Activated T-helper 2 cell treated with anti-CD3 and anti-CD28 coated beads, Interferon-gamma antibody, Interleukin-2, Interleukin-4, amounts not matched to agents 10 μg/mL and 5 μg/mL and 100 μg/mL, durations not matched to agents 14 hours and 24 hours and 36 hours (primary cell): ENCODE data around the gene PRH2. TPM values are rescaled to one million over a fixed set of nuclear protein-coding genes. Genes with fewer than 3 reads are reported as not detected.

Experiments used
- DNase-seq: peaks from one replicate; pipeline ENCODE4 v3.0.0; 2021; ENCODE audit warnings: low spot score
- H3K27ac Mint-ChIP-seq: one replicate; pipeline ENCODE4 v1.8.0; 2021; ENCODE audit warnings: mixed read lengths
- H3K27me3 Mint-ChIP-seq: one replicate; pipeline ENCODE4 v1.8.0; 2021; ENCODE audit warnings: low read depth, mixed read lengths
- H3K36me3 Mint-ChIP-seq: one replicate; pipeline ENCODE4 v1.8.0; 2021; ENCODE audit warnings: low read depth, mixed read lengths
- H3K4me1 Mint-ChIP-seq: one replicate; pipeline ENCODE4 v1.8.0; 2021; ENCODE audit warnings: low read depth, mixed read lengths
- H3K4me3 Mint-ChIP-seq: one replicate; pipeline ENCODE4 v1.8.0; 2021; ENCODE audit warnings: low read depth, mild to moderate bottlenecking, moderate library complexity, mixed read lengths
- H3K9me3 Mint-ChIP-seq: one replicate; pipeline ENCODE4 v1.8.0; 2021; ENCODE audit warnings: mixed read lengths
- intact Hi-C: fragments of 100-400 bp; cut with micrococcal nuclease; formaldehyde crosslinking; loops from one replicate; pipeline ENCODE4 v1.15.1; 2023
- total RNA-seq: library from RNA; stranded (reverse); gene quantifications from 2 replicates; pipeline ENCODE4 v1.2.3, GENCODE V29; 2022

Gene PRH2
- total RNA-seq, 1 donor from 2014 or later, result not detected

- H3K36me3 Mint-ChIP-seq, result no peaks in the 10 kb centered on the region
- H3K27ac Mint-ChIP-seq, result no peak overlapping the region
- H3K4me1 Mint-ChIP-seq, result no peaks in the 10 kb centered on the region
- no peaks in the 10 kb centered on the region for H3K9me3 Mint-ChIP-seq
- intact Hi-C loops, result no loop called here
- H3K27me3 Mint-ChIP-seq, result no peaks in the 10 kb centered on the region
- H3K4me3 Mint-ChIP-seq, result no peak overlapping the region
- no peak for DNase-seq
These were observed 39.9 kb downstream of the PRH2 start for GRCh38 chr12:10968765-10969456.

- intact Hi-C loops, result no loop called here
- Mint-ChIP-seq H3K4me3 (no peak overlapping the region), H3K27ac (no peak overlapping the region), H3K4me1 (no peaks in the 10 kb centered on the region), H3K27me3 (peaks cover 45% of the 10 kb centered on the region), H3K36me3 (peaks cover 5% of the 10 kb centered on the region), H3K9me3 (no peaks in the 10 kb centered on the region)
- no peak for DNase-seq
These were observed 45.9 kb downstream of the PRH2 start for GRCh38 chr12:10974965-10975364.

DNA sequence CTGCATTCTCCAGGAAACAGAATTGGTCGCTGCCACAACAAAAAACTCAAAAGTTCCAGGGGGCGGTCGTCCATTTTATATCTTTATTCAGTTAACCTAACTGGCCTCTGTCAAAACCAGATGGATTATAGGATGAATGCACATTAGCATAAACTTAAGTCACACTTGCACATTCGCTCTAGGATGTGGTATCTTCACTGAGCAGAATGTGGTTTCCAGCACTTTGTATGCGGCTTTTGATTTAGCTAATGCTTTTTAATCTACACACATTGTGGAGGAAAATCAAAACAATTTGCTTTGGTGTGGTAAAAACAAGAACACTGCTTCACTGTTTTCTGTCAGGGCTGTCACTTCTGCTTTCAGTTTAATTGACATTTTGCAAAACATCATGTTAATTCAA is 53.2 kb downstream of the PRH2 start:
- peaks cover 47% of the 10 kb centered on the region for H3K27me3 Mint-ChIP-seq
- DNase-seq, result peak; percentile 42
- H3K36me3 Mint-ChIP-seq, result peaks cover 9% of the 10 kb centered on the region

More for the DNA sequence above, 53.2 kb downstream of the PRH2 start:
- intact Hi-C loops, result no loop called here
- Mint-ChIP-seq H3K4me1 (peaks cover 24% of the 10 kb centered on the region), H3K9me3 (no peaks in the 10 kb centered on the region), H3K4me3 (no peak overlapping the region), H3K27ac (no peak overlapping the region)

Other genes starting within 250 kb of the PRH2 start
- gene YBX3, start 205.9 kb upstream of the PRH2 start, total RNA-seq, result 146 and 150 TPM in 2 replicates
- gene TAS2R7, start 126.6 kb upstream of the PRH2 start, total RNA-seq, result not detected in 2 replicates
- gene TAS2R8, start 122.0 kb upstream of the PRH2 start, total RNA-seq, result not detected in 2 replicates
- not detected in 2 replicates for gene TAS2R9, start 119.1 kb upstream of the PRH2 start, total RNA-seq
- not detected in 2 replicates for gene TAS2R10, start 102.9 kb upstream of the PRH2 start, total RNA-seq
- gene PRR4, start 79.8 kb upstream of the PRH2 start, total RNA-seq, result 1.6 and 1.7 TPM in 2 replicates
- 17.2 and 22.3 TPM in 2 replicates for gene PRH1, start 45.0 kb upstream of the PRH2 start, total RNA-seq
- gene TAS2R13, start 19.7 kb upstream of the PRH2 start, total RNA-seq, result 0.74 and 0.84 TPM in 2 replicates
- gene TAS2R14, start 10.0 kb downstream of the PRH2 start, total RNA-seq, result 2.6 and 2.8 TPM in 2 replicates
- 1.0 and 1.1 TPM in 2 replicates for gene TAS2R50, start 57.7 kb downstream of the PRH2 start, total RNA-seq
- 1.5 and 2.5 TPM in 2 replicates for gene TAS2R20, start 69.1 kb downstream of the PRH2 start, total RNA-seq
- gene TAS2R19, start 93.4 kb downstream of the PRH2 start, total RNA-seq, result 3.1 and 3.6 TPM in 2 replicates
- gene TAS2R31, start 102.2 kb downstream of the PRH2 start, total RNA-seq, result 3.9 and 4.6 TPM in 2 replicates
- gene TAS2R46, start 133.1 kb downstream of the PRH2 start, total RNA-seq, result 1.3 and 2.0 TPM in 2 replicates
- 1.1 and 1.8 TPM in 2 replicates for gene TAS2R43, start 163.1 kb downstream of the PRH2 start, total RNA-seq
- 2.9 and 3.6 TPM in 2 replicates for gene TAS2R30, start 205.4 kb downstream of the PRH2 start, total RNA-seq
- gene SMIM10L1, start 242.0 kb downstream of the PRH2 start, total RNA-seq, result 10.7 and 10.8 TPM in 2 replicates